ENCODE data around the gene ZNF688. TPM values are rescaled to one million over a fixed set of nuclear protein-coding genes. Genes with fewer than 3 reads are reported as not detected.
A peak's percentile ranks its signal among the peaks of the same experiment; 100 is the strongest.
"Not testable (repeated sequence)": the region's sequence is repeated elsewhere in the genome, so short reads cannot be mapped to it uniquely, and the experiment has no call there.

ZNF688 gene
- total RNA-seq, 1 experiment from 2014 or later = 3.6 TPM

GRCh38 chr16:30523768-30524574 lies 47.5 kb downstream of the ZNF688 start:
- Histone ChIP-seq H3K36me3 (ENCODE audit: control insufficient read depth in 1 of 2, insufficient read depth in 2 of 2, low read length in 2 of 2) (no peaks in the 10 kb centered on the region; a peak in 1 of 4 replicates), H3K27ac (ENCODE audit: low read depth, low read length) (no peak overlapping the region), H3K27me3 (ENCODE audit: insufficient read depth, low read length) (no peaks in the 10 kb centered on the region), H3K9me2 (ENCODE audit: insufficient read depth) (no peaks in the 10 kb centered on the region), H4K20me1 (ENCODE audit: insufficient read depth) (no peaks in the 10 kb centered on the region), H3K4me1 (ENCODE audit: control insufficient read depth in 1 of 2, insufficient read depth in 2 of 2, low read length in 2 of 2) (peaks cover 7 to 22% of the 10 kb centered on the region in 2 experiments), H3K4me2 (ENCODE audit: low read length) (no peak overlapping the region), H3K9ac (ENCODE audit: low read length) (no peak overlapping the region), H3K4me3 (replicated peaks in 1 of 2; ENCODE audit: low read depth in 1 of 2, low read length in 2 of 2) (no peak overlapping the region), H3K9me3 (ENCODE audit: control insufficient read depth in 1 of 2, insufficient read depth in 1 of 2, low read depth in 1 of 2, low read length in 2 of 2) (no peaks in the 10 kb centered on the region), H3K79me2 (ENCODE audit: insufficient read depth, low read length) (peaks cover 12% of the 10 kb centered on the region), H2AFZ (ENCODE audit: low read depth, low read length, poor library complexity, severe bottlenecking) (no peak overlapping the region)
- ChIA-PET POLR2A (no interaction called here), CTCF (no interaction called here), RAD21 (ENCODE audit: low non-redundant PET in 1 of 2, low total read pairs in 2 of 2, uncharacterized antibody in 2 of 2, unreplicated experiment in 2 of 2) (no interaction called here)
- TF ChIP-seq POLR2AphosphoS5 (IDR thresholded peaks at IDR 0.05; ENCODE audit: low read depth, low read length) = peak; percentile 27; the same call in 1 of the 2 replicates
- no peak for TF ChIP-seq EGR1 (IDR thresholded peaks at IDR 0.05; ENCODE audit: low read depth)
- intact Hi-C loops (cut with micrococcal nuclease) = no loop called here
- no peak for ATAC-seq
- DNase-seq (ENCODE audit: low read depth, low spot score) = no peak
- no TSS peak for BruUV-seq (replicated peaks)

GRCh38 chr16:30522702-30523463 lies 48.6 kb downstream of the ZNF688 start:
- peaks cover 4 to 19% of the 10 kb centered on the region in 2 experiments for H3K4me1 ChIP-seq (ENCODE audit: control insufficient read depth in 1 of 2, insufficient read depth in 2 of 2, low read length in 2 of 2)
- RAD21 ChIA-PET (ENCODE audit: low non-redundant PET in 1 of 2, low total read pairs in 2 of 2, uncharacterized antibody in 2 of 2, unreplicated experiment in 2 of 2); H3K4me2 ChIP-seq (ENCODE audit: low read length); H3K27ac ChIP-seq (ENCODE audit: low read depth, low read length); H3K36me3 ChIP-seq (ENCODE audit: control insufficient read depth in 1 of 2, insufficient read depth in 2 of 2, low read length in 2 of 2); H3K9me3 ChIP-seq (ENCODE audit: control insufficient read depth in 1 of 2, insufficient read depth in 1 of 2, low read depth in 1 of 2, low read length in 2 of 2); CTCF ChIA-PET; BruUV-seq (replicated peaks); H2AFZ ChIP-seq (ENCODE audit: low read depth, low read length, poor library complexity, severe bottlenecking); intact Hi-C loops (cut with micrococcal nuclease); H3K4me3 ChIP-seq (replicated peaks in 1 of 2; ENCODE audit: low read depth in 1 of 2, low read length in 2 of 2); DNase-seq (ENCODE audit: low read depth, low spot score); H4K20me1 ChIP-seq (ENCODE audit: insufficient read depth); H3K27me3 ChIP-seq (ENCODE audit: insufficient read depth, low read length); ATAC-seq; H3K9ac ChIP-seq (ENCODE audit: low read length); H3K9me2 ChIP-seq (ENCODE audit: insufficient read depth): not testable (repeated sequence)
- TF ChIP-seq POLR2AphosphoS5 (IDR thresholded peaks at IDR 0.05; ENCODE audit: low read depth, low read length) = peak; percentile 32; the same call in 1 of the 2 replicates
- POLR2A ChIA-PET = interaction anchor here (0.6 to 1.3 kb wide), 3 partner anchors 13 to 397 kb away, joined by 3 to 4 read pairs (median 3); no protein-coding TSS in a partner anchor
- H3K79me2 ChIP-seq (ENCODE audit: insufficient read depth, low read length) = peaks cover 12% of the 10 kb centered on the region

Measured in HCT116 (cell line).